Mesenchymal stem cell (in vitro differentiated cells and primary cell): ENCODE measurements around the gene LPCAT3.

Source experiments
- DNase-seq: peaks from one replicate; pipeline ENCODE4 v3.0.0-alpha.2; 2013
- H2AFZ ChIP-seq: one replicate; pipeline ENCODE4 v1.6.1; 2013; ENCODE audit warnings: low read depth, mild to moderate bottlenecking, control low read depth, inconsistent platforms, low read length, moderate library complexity
- H2AK5ac ChIP-seq: 2 replicates; pipeline ENCODE4 v1.6.1; 2013; ENCODE audit warnings: low read length, moderate library complexity, mild to moderate bottlenecking, inconsistent platforms; ENCODE audit not compliant: severe bottlenecking
- H2BK120ac ChIP-seq: one replicate; pipeline ENCODE4 v1.6.1; 2013; ENCODE audit warnings: low read depth, mild to moderate bottlenecking, inconsistent platforms, low read length, moderate library complexity
- H2BK12ac ChIP-seq, 2 experiments: one replicate each; pipeline ENCODE4 v1.6.1; 2013; ENCODE audit warnings: inconsistent platforms in 2 of 2, low read length in 2 of 2, mild to moderate bottlenecking in 2 of 2, moderate library complexity in 2 of 2, control low read depth in 1 of 2
- H2BK15ac ChIP-seq: one replicate; pipeline ENCODE4 v1.6.1; 2013; ENCODE audit warnings: mild to moderate bottlenecking, low read depth, inconsistent platforms; ENCODE audit not compliant: poor library complexity, severe bottlenecking
- H2BK5ac ChIP-seq: 2 replicates; pipeline ENCODE4 v1.6.1; 2013; ENCODE audit warnings: low read depth, mild to moderate bottlenecking, low read length, control low read depth, inconsistent platforms; ENCODE audit not compliant: poor library complexity, severe bottlenecking
- H3K14ac ChIP-seq, 2 experiments: one replicate each; pipeline ENCODE4 v1.6.1; 2013; ENCODE audit warnings: inconsistent platforms in 2 of 2, low read length in 2 of 2, control low read depth in 1 of 2, mild to moderate bottlenecking in 1 of 2, moderate library complexity in 1 of 2
- H3K18ac ChIP-seq, 2 experiments: one replicate each; pipeline ENCODE4 v1.6.1; 2013; ENCODE audit warnings: inconsistent platforms in 2 of 2, low read length in 2 of 2, control low read depth in 1 of 2, low read depth in 1 of 2, mild to moderate bottlenecking in 1 of 2
- H3K23ac ChIP-seq, 2 experiments: one replicate each; pipeline ENCODE4 v1.6.1; 2013; ENCODE audit warnings: inconsistent platforms in 2 of 2, low read length in 2 of 2, mild to moderate bottlenecking in 2 of 2, moderate library complexity in 2 of 2, control low read depth in 1 of 2
- H3K27ac ChIP-seq: 2 replicates; pipeline ENCODE4 v1.5.1; 2013; ENCODE audit warnings: mild to moderate bottlenecking, moderate library complexity, low read length, control low read depth, inconsistent platforms; ENCODE audit not compliant: poor library complexity, severe bottlenecking
- H3K27me3 ChIP-seq, 2 experiments: 2 replicates each; pipeline versions ENCODE4 v1.6.1 to v1.7.0; 2013; ENCODE audit warnings: low read length in 2 of 2, mild to moderate bottlenecking in 2 of 2, moderate library complexity in 2 of 2, control low read depth in 1 of 2, inconsistent platforms in 1 of 2; ENCODE audit not compliant: control insufficient read depth in 1 of 2, insufficient read depth in 1 of 2
- H3K36me3 ChIP-seq, 2 experiments: 2 replicates each; pipeline versions ENCODE4 v1.6.1 to v1.7.0; 2013; ENCODE audit warnings: low read length in 2 of 2, control low read depth in 1 of 2, inconsistent platforms in 1 of 2, low read depth in 1 of 2, mild to moderate bottlenecking in 1 of 2; ENCODE audit not compliant: insufficient read depth in 2 of 2, control insufficient read depth in 1 of 2
- H3K4ac ChIP-seq, 2 experiments: one replicate each; pipeline ENCODE4 v1.6.1; 2013; ENCODE audit warnings: inconsistent platforms in 2 of 2, low read length in 2 of 2, mild to moderate bottlenecking in 2 of 2, moderate library complexity in 2 of 2, control low read depth in 1 of 2, low read depth in 1 of 2
- H3K4me1 ChIP-seq: 2 replicates; pipeline ENCODE4 v1.6.1; 2013; ENCODE audit warnings: low read depth, low read length, control low read depth; ENCODE audit not compliant: control insufficient read depth, insufficient read depth
- H3K4me2 ChIP-seq: 2 replicates; pipeline ENCODE4 v1.6.1; 2013; ENCODE audit warnings: low read length, mild to moderate bottlenecking, inconsistent platforms; ENCODE audit not compliant: poor library complexity, severe bottlenecking
- H3K4me3 ChIP-seq, 2 experiments: 2 replicates each; pipeline versions ENCODE4 v1.5.1 to v1.7.0; 2013; ENCODE audit warnings: low read length in 2 of 2, mild to moderate bottlenecking in 2 of 2, control low read depth in 1 of 2, low read depth in 1 of 2; ENCODE audit not compliant: insufficient read depth in 1 of 2
- H3K79me1 ChIP-seq: replicated peaks from 2 replicates; pipeline ENCODE4 v1.6.1; 2013; ENCODE audit warnings: mild to moderate bottlenecking, control low read depth, low read length, inconsistent platforms; ENCODE audit not compliant: poor library complexity, severe bottlenecking
- H3K9ac ChIP-seq: 2 replicates; pipeline ENCODE4 v1.7.0; 2013; ENCODE audit warnings: mild to moderate bottlenecking, low read length, moderate library complexity
- H3K9me3 ChIP-seq: 2 replicates; pipeline ENCODE4 v1.7.0; 2013; ENCODE audit warnings: mild to moderate bottlenecking, low read length; ENCODE audit not compliant: control insufficient read depth
- H4K8ac ChIP-seq: one replicate; pipeline ENCODE4 v1.6.1; 2013; ENCODE audit warnings: inconsistent platforms, mild to moderate bottlenecking, low read length, moderate library complexity
- H4K91ac ChIP-seq: one replicate; pipeline ENCODE4 v1.6.1; 2013; ENCODE audit warnings: mild to moderate bottlenecking, low read length, inconsistent platforms
- WGBS: methylation state at CpG from one replicate; pipeline ENCODE4 v1.1.7; 2013; ENCODE audit warnings: mixed read lengths; 5-methylcytosine and 5-hydroxymethylcytosine counted together

Gene LPCAT3

GRCh38 chr12:6967651-6968100 is 50.6 kb downstream of the LPCAT3 start:
- no peak overlapping the region for H3K14ac ChIP-seq
- no peak for DNase-seq
- WGBS: 83% methylated on average over 7 of the region's 10 CpGs
- H3K27me3 ChIP-seq: no peaks in the 10 kb centered on the region
- no peak overlapping the region for H2BK5ac ChIP-seq
- no peak overlapping the region for H3K18ac ChIP-seq
- no peak overlapping the region for H2AK5ac ChIP-seq
- H2BK120ac ChIP-seq: no peak overlapping the region
- peaks cover 45 to 54% of the 10 kb centered on the region in 2 experiments for H3K36me3 ChIP-seq
- H4K8ac ChIP-seq: peak overlapping the region; percentile 41
- peaks cover 12% of the 10 kb centered on the region for H3K4me1 ChIP-seq
- H3K23ac ChIP-seq: no peak overlapping the region
- no peak overlapping the region for H3K4ac ChIP-seq
- no peaks in the 10 kb centered on the region for H3K9me3 ChIP-seq
- H3K4me2 ChIP-seq: no peak overlapping the region
- H2AFZ ChIP-seq: no peak overlapping the region
- peaks cover 15% of the 10 kb centered on the region for H3K79me1 ChIP-seq
- no peak overlapping the region for H4K91ac ChIP-seq
- H2BK12ac ChIP-seq: no peak overlapping the region
- no peak overlapping the region for H3K4me3 ChIP-seq
- H3K27ac ChIP-seq: no peak overlapping the region
- no peak overlapping the region for H2BK15ac ChIP-seq
- H3K9ac ChIP-seq: peak overlapping the region; percentile 14

- Histone ChIP-seq H3K23ac (no peak overlapping the region), H3K4me2 (no peak overlapping the region), H2BK120ac (no peak overlapping the region), H3K9me3 (no peaks in the 10 kb centered on the region), H4K8ac (no peak overlapping the region), H3K27me3 (no peaks in the 10 kb centered on the region), H4K91ac (no peak overlapping the region), H2BK12ac (no peak overlapping the region), H3K18ac (no peak overlapping the region), H3K4me1 (peaks cover 22% of the 10 kb centered on the region), H2AK5ac (no peak overlapping the region), H3K27ac (no peak overlapping the region), H3K9ac (no peak overlapping the region), H3K36me3 (peaks cover 45 to 54% of the 10 kb centered on the region in 2 experiments), H2AFZ (no peak overlapping the region), H2BK15ac (no peak overlapping the region), H3K4me3 (no peak overlapping the region), H2BK5ac (no peak overlapping the region), H3K79me1 (peaks cover 13% of the 10 kb centered on the region), H3K14ac (no peak overlapping the region), H3K4ac (no peak overlapping the region)
- WGBS: 92% methylated on average over 7 of the region's 7 CpGs
- no peak for DNase-seq
Measured at GRCh38 chr12:6966351-6966750, 51.9 kb downstream of the LPCAT3 start.

GRCh38 chr12:6965714-6966113 is 52.6 kb downstream of the LPCAT3 start:
- no peak overlapping the region for H3K18ac ChIP-seq
- H3K36me3 ChIP-seq: peaks cover 45 to 54% of the 10 kb centered on the region in 2 experiments
- H2AFZ ChIP-seq: no peak overlapping the region
- H3K14ac ChIP-seq: no peak overlapping the region
- peak overlapping the region; percentile 75 for H3K9ac ChIP-seq
- no peak overlapping the region for H3K4me3 ChIP-seq
- H3K79me1 ChIP-seq: peaks cover 11% of the 10 kb centered on the region
- no peak for DNase-seq
- no peak overlapping the region for H3K4me2 ChIP-seq
- no peak overlapping the region for H2BK120ac ChIP-seq
- no peak overlapping the region for H3K27ac ChIP-seq
- H2BK12ac ChIP-seq: no peak overlapping the region
- no peak overlapping the region for H2AK5ac ChIP-seq
- H2BK5ac ChIP-seq: no peak overlapping the region
- no peak overlapping the region for H3K4ac ChIP-seq
- peaks cover 25% of the 10 kb centered on the region for H3K4me1 ChIP-seq
- H3K27me3 ChIP-seq: no peaks in the 10 kb centered on the region
- 97% methylated on average over 4 of the region's 4 CpGs for WGBS
- no peak overlapping the region for H4K91ac ChIP-seq
- no peaks in the 10 kb centered on the region for H3K9me3 ChIP-seq
- H3K23ac ChIP-seq: no peak overlapping the region
- no peak overlapping the region for H4K8ac ChIP-seq
- H2BK15ac ChIP-seq: no peak overlapping the region

GRCh38 chr12:6965026-6965661 is 53.1 kb downstream of the LPCAT3 start:
- peak; percentile 85 for DNase-seq
- H3K79me1 ChIP-seq: peaks cover 11% of the 10 kb centered on the region
- peaks cover 25% of the 10 kb centered on the region for H3K4me1 ChIP-seq
- H3K14ac ChIP-seq: no peak overlapping the region
- no peak overlapping the region for H2BK15ac ChIP-seq
- peak overlapping the region in 1 of 2 experiments; percentile 1 for H3K4ac ChIP-seq
- H2BK12ac ChIP-seq: no peak overlapping the region
- no peak overlapping the region for H3K4me3 ChIP-seq
- peak overlapping the region; percentile 84 for H4K91ac ChIP-seq
- peak overlapping the region; percentile 2 for H3K27ac ChIP-seq
- H4K8ac ChIP-seq: no peak overlapping the region
- H3K4me2 ChIP-seq: no peak overlapping the region
- peaks cover 47 to 54% of the 10 kb centered on the region in 2 experiments for H3K36me3 ChIP-seq
- H2BK120ac ChIP-seq: no peak overlapping the region
- H3K9ac ChIP-seq: peak overlapping the region; percentile 75
- H2AK5ac ChIP-seq: no peak overlapping the region
- H2AFZ ChIP-seq: no peak overlapping the region
- H2BK5ac ChIP-seq: no peak overlapping the region
- H3K18ac ChIP-seq: no peak overlapping the region
- WGBS: 30% methylated on average over 12 of the region's 12 CpGs
- no peaks in the 10 kb centered on the region for H3K27me3 ChIP-seq
- no peaks in the 10 kb centered on the region for H3K9me3 ChIP-seq
- H3K23ac ChIP-seq: no peak overlapping the region
